Prostate gland (tissue), 2 donors: ENCODE data around the gene DFFB. TPM values are rescaled to one million over a fixed set of nuclear protein-coding genes. Genes with fewer than 3 reads are reported as not detected.
"Not testable (repeated sequence)": the region's sequence is repeated elsewhere in the genome, so short reads cannot be mapped to it uniquely, and the experiment has no call there.

Experiments
- DNase-seq: peaks from one replicate; pipeline ENCODE4 v3.0.0-alpha.2; 2019; ENCODE audit warnings: low spot score
- H3K27ac ChIP-seq, 2 donors: fragments of 200-600 bp; sonication (generic); 2 replicates each; pipeline ENCODE4 v1.5.1; 2017 to 2019
- H3K27me3 ChIP-seq: fragments of 200-600 bp; sonication (generic); replicated peaks from 2 replicates; pipeline ENCODE4 v1.5.1; 2019; ENCODE audit not compliant: insufficient read depth
- H3K36me3 ChIP-seq, 2 donors: fragments of 200-600 bp; sonication (generic); 1 replicate in 1 of 2; 2 replicates in 1 of 2; pipeline versions ENCODE4 v1.5.1 to v1.8.1; 2017 to 2019
- H3K4me1 ChIP-seq: fragments of 200-600 bp; sonication (generic); replicated peaks from 2 replicates; pipeline ENCODE4 v1.5.1; 2019
- H3K4me3 ChIP-seq, 2 donors: fragments of 200-600 bp; sonication (generic); 2 replicates each; pipeline ENCODE4 v1.5.1; 2017 to 2019
- H3K9me3 ChIP-seq: fragments of 200-600 bp; sonication (generic); 2 replicates; pipeline ENCODE4 v1.5.1; 2017
- POLR2A ChIP-seq: fragments of 450-650 bp; IDR thresholded peaks from one replicate; pipeline ENCODE4 v1.6.1; 2016; ENCODE audit warnings: antibody characterized with exemption, mild to moderate bottlenecking
- POLR2AphosphoS5 ChIP-seq: sonication (generic); formaldehyde crosslinking; IDR thresholded peaks from one replicate; pipeline ENCODE4 v1.6.1; 2017; ENCODE audit warnings: antibody characterized with exemption
- WGBS: methylation state at CpG from one replicate; pipeline ENCODE4 v1.1.5; 2018; 5-methylcytosine and 5-hydroxymethylcytosine counted together
- intact Hi-C: fragments of 100-400 bp; cut with DNase I; formaldehyde crosslinking; loops from one replicate; pipeline ENCODE4 v1.14.2; 2022
- total RNA-seq, 2 donors: library from RNA; depleted of rRNA; stranded (reverse); fragments of >200 nt; gene quantifications; one replicate each; pipeline ENCODE4 v1.1.0, GENCODE V29; 2016
- TF ChIP-seq, protein P1 (sequence below), 4 experiments: fragments of 200-600 bp in 2 of 4; fragments of 450-650 bp in 2 of 4; sonication (generic) in 2 of 4; IDR thresholded peaks; 1 replicate in 3 of 4; 2 replicates in 1 of 4; pipeline ENCODE4 v1.5.1; 2016 to 2019; ENCODE audit warnings: antibody characterized with exemption in 4 of 4, mild to moderate bottlenecking in 2 of 4, moderate library complexity in 2 of 4

The DFFB gene, protein sequence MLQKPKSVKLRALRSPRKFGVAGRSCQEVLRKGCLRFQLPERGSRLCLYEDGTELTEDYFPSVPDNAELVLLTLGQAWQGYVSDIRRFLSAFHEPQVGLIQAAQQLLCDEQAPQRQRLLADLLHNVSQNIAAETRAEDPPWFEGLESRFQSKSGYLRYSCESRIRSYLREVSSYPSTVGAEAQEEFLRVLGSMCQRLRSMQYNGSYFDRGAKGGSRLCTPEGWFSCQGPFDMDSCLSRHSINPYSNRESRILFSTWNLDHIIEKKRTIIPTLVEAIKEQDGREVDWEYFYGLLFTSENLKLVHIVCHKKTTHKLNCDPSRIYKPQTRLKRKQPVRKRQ
- total RNA-seq: 10 to 100 TPM in 1 of 2 donors, 1 to 10 TPM in 1; 5.3 to 20.5 TPM

DNA sequence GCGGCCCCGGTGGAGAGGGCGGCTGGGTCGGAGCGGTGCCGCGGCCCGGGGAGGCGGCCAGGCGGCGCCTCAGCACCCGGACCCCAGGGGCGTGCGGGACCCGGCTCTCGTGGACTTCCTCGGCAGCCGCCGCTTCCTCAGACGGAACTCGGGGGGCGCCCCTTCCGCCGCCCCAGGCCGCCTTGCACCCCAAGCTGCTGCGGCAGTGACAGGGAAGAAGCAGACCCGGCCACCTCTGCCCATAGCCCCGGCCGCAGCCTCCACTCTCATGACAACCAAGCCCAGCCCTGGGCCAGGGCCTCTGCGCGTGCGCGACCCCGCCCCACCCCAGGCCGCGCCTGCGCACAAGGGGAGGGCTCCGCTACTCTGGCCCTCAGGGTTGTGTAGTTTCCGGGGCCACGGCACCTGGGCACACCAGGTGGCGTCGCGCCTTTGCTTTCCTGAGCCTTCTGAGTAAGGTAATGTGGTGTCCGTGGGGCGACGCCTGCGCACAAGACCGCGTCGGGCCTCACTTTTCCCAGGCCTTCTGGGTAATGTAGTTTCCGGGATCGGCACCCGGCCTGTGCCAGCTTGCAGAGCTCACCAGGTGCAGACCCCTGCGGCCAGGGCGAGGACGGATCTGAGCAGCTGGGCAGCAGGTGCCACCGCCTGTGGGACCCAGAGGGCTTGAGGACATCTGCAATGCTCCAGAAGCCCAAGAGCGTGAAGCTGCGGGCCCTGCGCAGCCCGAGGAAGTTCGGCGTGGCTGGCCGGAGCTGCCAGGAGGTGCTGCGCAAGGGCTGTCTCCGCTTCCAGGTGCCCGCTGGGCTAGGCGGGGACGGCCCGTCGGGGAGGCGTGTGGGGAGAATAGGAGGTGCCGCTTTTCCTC is at the start of gene DFFB, which contains the start of gene CEP104:
DFFB (plus strand) TSS at position 554 of the 868 bp plus-strand sequence; CDS start at position 682, 128 bp downstream.
CEP104 (minus strand) TSS at position 289 of the 868 bp plus-strand sequence. CDS start 4,804 bp downstream, outside the sequence.
- TF ChIP-seq POLR2A: peak; percentile 70
- TF ChIP-seq, protein P1, sequence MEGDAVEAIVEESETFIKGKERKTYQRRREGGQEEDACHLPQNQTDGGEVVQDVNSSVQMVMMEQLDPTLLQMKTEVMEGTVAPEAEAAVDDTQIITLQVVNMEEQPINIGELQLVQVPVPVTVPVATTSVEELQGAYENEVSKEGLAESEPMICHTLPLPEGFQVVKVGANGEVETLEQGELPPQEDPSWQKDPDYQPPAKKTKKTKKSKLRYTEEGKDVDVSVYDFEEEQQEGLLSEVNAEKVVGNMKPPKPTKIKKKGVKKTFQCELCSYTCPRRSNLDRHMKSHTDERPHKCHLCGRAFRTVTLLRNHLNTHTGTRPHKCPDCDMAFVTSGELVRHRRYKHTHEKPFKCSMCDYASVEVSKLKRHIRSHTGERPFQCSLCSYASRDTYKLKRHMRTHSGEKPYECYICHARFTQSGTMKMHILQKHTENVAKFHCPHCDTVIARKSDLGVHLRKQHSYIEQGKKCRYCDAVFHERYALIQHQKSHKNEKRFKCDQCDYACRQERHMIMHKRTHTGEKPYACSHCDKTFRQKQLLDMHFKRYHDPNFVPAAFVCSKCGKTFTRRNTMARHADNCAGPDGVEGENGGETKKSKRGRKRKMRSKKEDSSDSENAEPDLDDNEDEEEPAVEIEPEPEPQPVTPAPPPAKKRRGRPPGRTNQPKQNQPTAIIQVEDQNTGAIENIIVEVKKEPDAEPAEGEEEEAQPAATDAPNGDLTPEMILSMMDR (IDR thresholded peaks at IDR 0.05): peak in 3 of 4 experiments; percentile 47 to 75 (median 71)
- peak; percentile 99 for TF ChIP-seq POLR2AphosphoS5
- Histone ChIP-seq H3K27me3 (no peaks in the 10 kb centered on the region), H3K4me1 (no peaks in the 10 kb centered on the region), H3K4me3 (peak within 1 kb of the TSS; percentile 77 to 96), H3K36me3 (no peaks in the 10 kb centered on the region), H3K27ac (peak within 1 kb of the TSS; percentile 64 to 73), H3K9me3 (no peaks in the 10 kb centered on the region)
- peak; percentile 98 for DNase-seq
- 0% methylated on average over 27 of the region's 73 CpGs for WGBS
- intact Hi-C loops: loop anchor here (2.0 kb wide), 1 partner anchor 44 kb away; the partner anchor contains the start of gene C1orf174

DNA sequence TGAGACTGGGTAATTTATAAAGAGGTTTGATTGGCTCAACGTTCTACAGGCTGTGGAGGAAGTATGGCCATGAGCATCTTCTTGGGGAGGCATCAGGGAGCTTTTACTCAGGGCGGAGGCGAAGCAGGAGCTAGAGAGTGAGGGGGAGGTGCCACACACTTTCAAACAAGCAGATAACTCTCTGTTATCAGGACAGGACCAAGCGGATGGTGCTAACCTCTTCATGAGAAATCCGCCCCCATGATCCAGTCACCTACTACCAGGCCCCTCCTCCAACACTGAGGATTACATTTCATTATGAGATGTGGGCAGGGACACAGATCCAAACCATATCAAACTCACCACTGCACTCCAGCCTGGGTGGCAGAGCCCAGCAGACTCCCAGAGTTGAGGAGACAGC is 49.5 kb upstream of the DFFB start:
- no peaks in the 10 kb centered on the region for H3K4me1 ChIP-seq
- intact Hi-C loops: no loop called here
- no peak overlapping the region for H3K4me3 ChIP-seq
- H3K9me3 ChIP-seq: no peaks in the 10 kb centered on the region
- DNase-seq: no peak
- TF ChIP-seq POLR2AphosphoS5 (no peak), POLR2A (no peak)
- TF ChIP-seq, protein P1 (IDR thresholded peaks at IDR 0.05): no peak
- H3K27ac ChIP-seq: no peak overlapping the region
- WGBS: 88% methylated on average over 4 of the region's 5 CpGs
- no peaks in the 10 kb centered on the region for H3K27me3 ChIP-seq
- H3K36me3 ChIP-seq: no peaks in the 10 kb centered on the region

DNA sequence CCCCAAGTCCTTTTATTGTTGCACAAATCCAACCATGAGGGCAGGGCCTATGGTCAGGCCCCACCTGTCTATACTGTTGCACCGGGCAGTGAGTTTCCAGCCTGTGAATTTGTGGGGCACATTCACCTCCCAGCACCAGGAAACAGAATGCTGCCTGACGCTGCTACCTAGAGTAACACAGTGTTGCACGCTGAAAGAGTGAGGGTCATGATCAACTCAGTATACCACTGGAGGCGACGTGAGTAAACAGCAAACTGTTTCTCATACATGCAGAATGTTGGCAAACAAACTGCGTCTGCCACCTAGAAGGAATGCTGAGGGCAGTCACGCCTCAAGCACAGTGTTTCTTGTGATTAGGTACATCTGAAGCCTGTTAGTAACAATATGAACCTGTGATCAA is 47.6 kb upstream of the DFFB start:
- TF ChIP-seq, protein P1 (IDR thresholded peaks at IDR 0.05): no peak
- TF ChIP-seq POLR2A (no peak), POLR2AphosphoS5 (no peak)
- WGBS: 47% methylated on average over 7 of the region's 7 CpGs
- H3K4me3 ChIP-seq: no peak overlapping the region
- DNase-seq: no peak
- H3K27ac ChIP-seq: no peak overlapping the region
- intact Hi-C loops: no loop called here
- no peaks in the 10 kb centered on the region for H3K4me1 ChIP-seq
- peaks cover 0 to under 1% of the 10 kb centered on the region in 2 donors for H3K36me3 ChIP-seq
- no peaks in the 10 kb centered on the region for H3K9me3 ChIP-seq
- no peaks in the 10 kb centered on the region for H3K27me3 ChIP-seq

DNA sequence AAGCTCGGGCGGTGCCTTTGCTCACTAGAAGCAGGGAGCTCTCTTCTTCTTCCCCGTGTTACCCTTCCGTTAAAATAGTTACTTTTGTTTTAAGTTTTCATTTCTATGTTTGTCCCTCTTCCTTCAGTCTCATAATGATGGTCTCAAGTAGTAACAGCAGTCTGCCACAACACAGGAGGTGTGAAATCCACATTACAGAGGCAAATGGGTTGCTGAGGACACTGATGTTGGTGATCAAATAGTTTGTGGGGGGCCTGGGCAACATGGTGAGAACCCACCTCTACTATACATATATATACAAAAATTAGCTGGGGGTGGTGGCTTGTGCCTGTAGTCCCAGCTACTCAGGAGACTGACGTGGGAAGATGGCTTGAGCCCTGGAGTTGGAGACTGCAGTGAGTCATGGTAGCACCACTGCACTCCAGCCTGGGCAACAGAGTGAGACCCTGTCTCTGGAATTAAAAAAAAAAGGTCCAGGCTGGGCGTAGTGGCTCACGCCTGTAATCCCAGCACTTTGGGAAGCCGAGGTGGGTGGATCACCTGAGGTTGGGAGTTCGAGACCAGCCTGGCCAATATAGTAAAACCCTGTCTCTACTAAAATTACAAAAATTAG is 47.0 kb upstream of the DFFB start:
- intact Hi-C loops, H3K36me3 ChIP-seq, H3K9me3 ChIP-seq, H3K27me3 ChIP-seq, DNase-seq, H3K27ac ChIP-seq, H3K4me1 ChIP-seq, H3K4me3 ChIP-seq: not testable (repeated sequence)
- 68% methylated on average over 9 of the region's 9 CpGs for WGBS

DNA sequence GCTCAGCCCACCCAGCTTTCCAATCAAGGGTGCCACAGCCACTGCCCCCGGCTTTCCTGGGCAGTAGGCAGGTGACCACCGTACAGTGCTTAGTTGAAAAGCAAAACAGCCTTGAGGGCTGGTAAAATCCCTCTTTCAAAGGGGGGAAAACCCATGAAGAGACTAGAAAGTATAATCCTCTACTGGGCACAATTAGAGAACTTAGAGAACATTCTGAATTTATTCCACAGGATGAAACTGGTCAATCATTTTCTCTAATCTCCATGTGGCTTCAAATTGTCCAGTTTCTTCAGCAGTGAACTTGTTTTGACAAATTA is 45.7 kb upstream of the DFFB start:
- Histone ChIP-seq H3K4me1 (no peaks in the 10 kb centered on the region), H3K27me3 (no peaks in the 10 kb centered on the region), H3K4me3 (no peak overlapping the region), H3K36me3 (peaks cover 0 to 8% of the 10 kb centered on the region in 2 donors), H3K27ac (no peak overlapping the region), H3K9me3 (no peaks in the 10 kb centered on the region)
- no peak for DNase-seq
- no peak for TF ChIP-seq POLR2AphosphoS5
- TF ChIP-seq POLR2A: no peak
- TF ChIP-seq, protein P1 (IDR thresholded peaks at IDR 0.05): no peak
- WGBS: 52% methylated on average over 2 of the region's 2 CpGs
- intact Hi-C loops: no loop called here
